WTC11 (cell line): ENCODE measurements around the gene ECSCR. TPM values are rescaled to one million over a fixed set of nuclear protein-coding genes. Genes with fewer than 3 reads are reported as not detected.

Source experiments
- ATAC-seq: fragments of 200-7000 bp; cut with Tn5 transposase; 2 replicates; pipeline ENCODE4 v1.10.0; 2021; ENCODE audit warnings: mild to moderate bottlenecking, moderate library complexity
- CTCF ChIA-PET: fragments of 300-600 bp; sonication (Branson Sonifier 250); formaldehyde crosslinking; loops from one replicate; lab custom pipeline; 2021; ENCODE audit warnings: antibody characterized with exemption; lab: Charles Lee
- POLR2A ChIA-PET: fragments of 350-600 bp; sonication (Branson Sonifier 250); formaldehyde crosslinking; loops from one replicate; lab custom pipeline; 2021; ENCODE audit warnings: antibody characterized with exemption; lab: Charles Lee
- DNase-seq: peaks from one replicate; pipeline ENCODE4 v3.0.0; 2021; ENCODE audit warnings: low spot score
- H3K27ac Mint-ChIP-seq: 2 replicates; pipeline ENCODE4 v1.8.0; 2021; ENCODE audit warnings: mixed read lengths
- H3K27me3 Mint-ChIP-seq: 2 replicates; pipeline ENCODE4 v1.8.0; 2021; ENCODE audit warnings: low read depth, mild to moderate bottlenecking, moderate library complexity, mixed read lengths
- H3K36me3 Mint-ChIP-seq: 2 replicates; pipeline ENCODE4 v1.8.0; 2021; ENCODE audit warnings: mixed read lengths
- H3K4me1 Mint-ChIP-seq: 2 replicates; pipeline ENCODE4 v1.8.0; 2022; ENCODE audit warnings: mixed read lengths
- H3K4me3 Mint-ChIP-seq: 2 replicates; pipeline ENCODE4 v1.8.0; 2021; ENCODE audit warnings: mild to moderate bottlenecking, moderate library complexity, mixed read lengths
- H3K9me3 Mint-ChIP-seq: 2 replicates; pipeline ENCODE4 v1.8.0; 2021; ENCODE audit warnings: mixed read lengths
- AFF4 ChIP-seq: sonication (generic); formaldehyde crosslinking; IDR thresholded peaks from 2 replicates; pipeline ENCODE4 v1.8.1; 2023; ENCODE audit warnings: mild to moderate bottlenecking, missing genetic modification reagents, borderline replicate concordance
- CBFB ChIP-seq: sonication (generic); formaldehyde crosslinking; IDR thresholded peaks from 2 replicates; pipeline ENCODE4 v1.8.1; 2022; ENCODE audit warnings: mild to moderate bottlenecking, low read depth, missing genetic modification reagents
- ESRRA ChIP-seq: sonication (generic); formaldehyde crosslinking; IDR thresholded peaks from 2 replicates; pipeline ENCODE4 v1.8.1; 2022; ENCODE audit warnings: mild to moderate bottlenecking, missing genetic modification reagents, borderline replicate concordance
- FOXK1 ChIP-seq: sonication (generic); formaldehyde crosslinking; IDR thresholded peaks from 2 replicates; pipeline ENCODE4 v1.8.0; 2022; ENCODE audit warnings: mild to moderate bottlenecking, moderate library complexity, missing genetic modification reagents
- GTF2I ChIP-seq: fragments of 250-450 bp; sonication (Bioruptor Pico); conservative IDR thresholded peaks from 2 replicates; pipeline ENCODE4 v1.4.0; 2021; ENCODE audit warnings: mild to moderate bottlenecking
- HMGXB4 ChIP-seq: sonication (generic); formaldehyde crosslinking; IDR thresholded peaks from 2 replicates; pipeline ENCODE4 v1.8.1; 2023; ENCODE audit warnings: mild to moderate bottlenecking, moderate library complexity, missing genetic modification reagents
- MXD4 ChIP-seq: fragments of 250-450 bp; sonication (Bioruptor Pico); IDR thresholded peaks from 2 replicates; pipeline ENCODE4 v1.8.0; 2021; ENCODE audit warnings: mild to moderate bottlenecking, moderate library complexity, borderline replicate concordance
- NR2C2 ChIP-seq: sonication (generic); formaldehyde crosslinking; IDR thresholded peaks from 2 replicates; pipeline ENCODE4 v1.8.0; 2022; ENCODE audit warnings: mild to moderate bottlenecking, missing genetic modification reagents
- PRDM15 ChIP-seq: sonication (generic); formaldehyde crosslinking; IDR thresholded peaks from 2 replicates; pipeline ENCODE4 v1.8.0; 2022; ENCODE audit warnings: missing genetic modification reagents
- SOX15 ChIP-seq: fragments of 250-450 bp; sonication (Bioruptor Pico); IDR thresholded peaks from 2 replicates; pipeline ENCODE4 v1.9.0; 2021; ENCODE audit warnings: mild to moderate bottlenecking
- ZBTB21 ChIP-seq: sonication (generic); formaldehyde crosslinking; IDR thresholded peaks from 2 replicates; pipeline ENCODE4 v1.8.1; 2023; ENCODE audit warnings: mild to moderate bottlenecking, missing genetic modification reagents, borderline replicate concordance
- ZMAT4 ChIP-seq: fragments of 250-450 bp; sonication (Bioruptor Pico); IDR thresholded peaks from 2 replicates; pipeline ENCODE4 v1.9.0; 2021; ENCODE audit warnings: mild to moderate bottlenecking
- ZNF219 ChIP-seq: sonication (generic); formaldehyde crosslinking; IDR thresholded peaks from 2 replicates; pipeline ENCODE4 v1.8.0; 2023; ENCODE audit warnings: missing genetic modification reagents, mild to moderate bottlenecking, borderline replicate concordance
- ZNF512 ChIP-seq: sonication (generic); formaldehyde crosslinking; IDR thresholded peaks from 2 replicates; pipeline ENCODE4 v1.8.1; 2022; ENCODE audit warnings: missing genetic modification reagents, borderline replicate concordance
- total RNA-seq: library from RNA; stranded (reverse); gene quantifications from 3 replicates; pipeline ENCODE4 v1.2.3, GENCODE V29; 2021

ECSCR gene
- total RNA-seq, 1 experiment from 2014 or later, result 2.7 TPM

GRCh38 chr5:139495638-139496435, 33.3 kb upstream of the ECSCR start (continued):
- TF ChIP-seq ZMAT4 (CRISPR knock-in tag), result no peak
- no peak for TF ChIP-seq ZNF512 (CRISPR knock-in tag)
- TF ChIP-seq GTF2I (CRISPR knock-in tag), result no peak

GRCh38 chr5:139494832-139495231, 32.3 kb upstream of the ECSCR start:
- no peak for ATAC-seq
- no peaks in the 10 kb centered on the region for H3K9me3 Mint-ChIP-seq
- no peaks in the 10 kb centered on the region for H3K36me3 Mint-ChIP-seq
- POLR2A ChIA-PET, result no interaction called here
- H3K4me1 Mint-ChIP-seq, result no peaks in the 10 kb centered on the region
- DNase-seq, result no peak
- no peak overlapping the region for H3K4me3 Mint-ChIP-seq
- TF ChIP-seq AFF4 (CRISPR knock-in tag) (no peak), ZBTB21 (CRISPR knock-in tag) (no peak), ESRRA (no peak), CBFB (no peak), HMGXB4 (CRISPR knock-in tag) (no peak), SOX15 (no peak), MXD4 (CRISPR knock-in tag) (no peak), PRDM15 (no peak), ZNF219 (CRISPR knock-in tag) (no peak), FOXK1 (CRISPR knock-in tag) (no peak), NR2C2 (CRISPR knock-in tag) (no peak)
- no peaks in the 10 kb centered on the region for H3K27me3 Mint-ChIP-seq
- no peak overlapping the region for H3K27ac Mint-ChIP-seq
- CTCF ChIA-PET, result interaction anchor here (0.7 kb wide), 1 partner anchor 18 kb away, joined by 3 read pairs; no protein-coding TSS in a partner anchor
